Kidney (tissue), 2 donors: ENCODE data around the gene TAMM41. TPM values are rescaled to one million over a fixed set of nuclear protein-coding genes. Genes with fewer than 3 reads are reported as not detected.

Experiments
- polyA plus RNA-seq: library from polyadenylated mRNA; stranded (reverse); fragments of 350-450 nt; fragmentation: Illumina TruSeq; extraction: RNeasy Lipid Tissue Mini Kit (QIAGEN cat#74804); gene quantifications from one replicate; pipeline ENCODE4 v1.2.3, GENCODE V29; 2014; ENCODE audit warnings: low read depth, low replicate concordance; ENCODE audit not compliant: insufficient read depth
- total RNA-seq: library from RNA; stranded (reverse); fragmentation: NEBNext Ultra II Directional; extraction: Animal tissue kit (Norgen Biotek cat#: 25700); gene quantifications from one replicate; pipeline ENCODE4 v1.2.1, GENCODE V29; 2021
- donor health status: DM: yes; HTN: yes; CAD: no.

TAMM41 gene
- total and polyA plus RNA-seq, 2 donors from 2014 or later = 10.3 to 19.4 TPM

Other genes with a start within 250 kb of the TAMM41 start
- 78.5 TPM for gene VGLL4, start 203.0 kb downstream of the TAMM41 start, total RNA-seq
- gene VGLL4, start 203.0 kb downstream of the TAMM41 start, polyA plus RNA-seq = 41.4 TPM
- 0.91 TPM for gene SYN2, start 157.5 kb upstream of the TAMM41 start, total RNA-seq
- gene SYN2, start 157.5 kb upstream of the TAMM41 start, polyA plus RNA-seq = 4.0 TPM